Epithelial cell of proximal tubule (primary cell): Measurements from ENCODE around the gene HIP1. TPM values are rescaled to one million over a fixed set of nuclear protein-coding genes. Genes with fewer than 3 reads are reported as not detected.

ENCODE experiments used
- DNase-seq: peaks from one replicate; pipeline ENCODE4 v3.0.0-alpha.2; 2011; ENCODE audit warnings: low read depth
- H3K4me3 ChIP-seq: 2 replicates; pipeline ENCODE4 v1.5.1; 2011; ENCODE audit warnings: low read depth, mild to moderate bottlenecking, low read length
- total RNA-seq: library from RNA; depleted of rRNA; stranded (reverse); fragments of >200 nt; gene quantifications from 2 replicates; pipeline ENCODE4 v1.2.3, GENCODE V29; 2015
- TF ChIP-seq, protein P1 (sequence below): conservative IDR thresholded peaks from 2 replicates; pipeline ENCODE4 v1.5.1; 2012; ENCODE audit warnings: low read depth, mild to moderate bottlenecking, low read length

HIP1 gene
- total RNA-seq, 1 donor from 2014 or later = 10.6 TPM

GRCh38 chr7:75743455-75743859 lies 4.7 kb upstream of the HIP1 start:
- no peak for DNase-seq
- no peak overlapping the region for H3K4me3 ChIP-seq
- TF ChIP-seq, protein P1, sequence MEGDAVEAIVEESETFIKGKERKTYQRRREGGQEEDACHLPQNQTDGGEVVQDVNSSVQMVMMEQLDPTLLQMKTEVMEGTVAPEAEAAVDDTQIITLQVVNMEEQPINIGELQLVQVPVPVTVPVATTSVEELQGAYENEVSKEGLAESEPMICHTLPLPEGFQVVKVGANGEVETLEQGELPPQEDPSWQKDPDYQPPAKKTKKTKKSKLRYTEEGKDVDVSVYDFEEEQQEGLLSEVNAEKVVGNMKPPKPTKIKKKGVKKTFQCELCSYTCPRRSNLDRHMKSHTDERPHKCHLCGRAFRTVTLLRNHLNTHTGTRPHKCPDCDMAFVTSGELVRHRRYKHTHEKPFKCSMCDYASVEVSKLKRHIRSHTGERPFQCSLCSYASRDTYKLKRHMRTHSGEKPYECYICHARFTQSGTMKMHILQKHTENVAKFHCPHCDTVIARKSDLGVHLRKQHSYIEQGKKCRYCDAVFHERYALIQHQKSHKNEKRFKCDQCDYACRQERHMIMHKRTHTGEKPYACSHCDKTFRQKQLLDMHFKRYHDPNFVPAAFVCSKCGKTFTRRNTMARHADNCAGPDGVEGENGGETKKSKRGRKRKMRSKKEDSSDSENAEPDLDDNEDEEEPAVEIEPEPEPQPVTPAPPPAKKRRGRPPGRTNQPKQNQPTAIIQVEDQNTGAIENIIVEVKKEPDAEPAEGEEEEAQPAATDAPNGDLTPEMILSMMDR = no peak

DNA sequence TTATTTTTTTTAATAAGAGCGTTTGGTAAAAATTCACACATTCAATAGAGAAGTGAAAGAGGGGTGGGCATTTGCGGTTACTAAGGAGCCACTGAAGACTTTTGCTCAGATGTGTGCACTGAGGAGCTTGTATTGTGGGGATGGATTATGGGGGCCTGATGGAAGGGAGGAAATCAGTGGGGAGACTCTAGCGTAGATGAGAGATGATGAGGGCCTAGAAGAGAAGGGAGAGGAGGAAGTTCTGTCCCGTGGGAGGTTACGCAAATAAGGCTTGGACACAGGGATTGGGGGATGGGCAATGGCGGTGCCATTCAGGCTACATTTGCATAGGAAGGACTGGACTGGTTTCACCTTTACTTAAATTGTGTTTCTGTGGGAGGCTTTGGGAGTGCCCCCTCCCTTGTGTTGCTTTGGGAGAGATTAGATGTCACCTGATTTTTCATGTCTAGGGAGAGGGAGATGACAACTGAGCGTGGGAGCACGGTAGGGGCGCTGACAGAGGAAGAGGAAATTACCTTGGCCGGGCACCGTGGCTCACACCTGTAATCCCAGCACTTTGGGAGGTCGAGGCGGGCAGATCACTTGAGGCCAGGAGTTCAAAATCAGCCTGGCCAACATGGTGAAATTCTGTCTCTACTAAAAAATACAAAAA lies 2.2 kb upstream of the HIP1 start:
- H3K4me3 ChIP-seq = no peak overlapping the region
- TF ChIP-seq, protein P1 = no peak
- no peak for DNase-seq

- H3K4me3 ChIP-seq = peak overlapping the region; percentile 74
- TF ChIP-seq, protein P1 = no peak
- DNase-seq = no peak
These were observed 1.3 kb upstream of the HIP1 start for GRCh38 chr7:75739796-75740672.

- DNase-seq = no peak
- H3K4me3 ChIP-seq = peak overlapping the region; percentile 74
These were observed 444 bp upstream of the HIP1 start for GRCh38 chr7:75738975-75739795.

GRCh38 chr7:75737856-75738603 lies 711 bp downstream of the HIP1 start:
- no peak for DNase-seq
- TF ChIP-seq, protein P1 = no peak
- peak overlapping the region; percentile 73 for H3K4me3 ChIP-seq

More at GRCh38 chr7:75738975-75739795, 444 bp upstream of the HIP1 start:
- TF ChIP-seq, protein P1 = no peak
